Measurements from ENCODE around the gene PDPK1. TPM values are rescaled to one million over a fixed set of nuclear protein-coding genes. Genes with fewer than 3 reads are reported as not detected.
A peak's percentile ranks its signal among the peaks of the same experiment; 100 is the strongest.

PDPK1 gene
- total and polyA plus RNA-seq, 5 experiments from 2014 or later, result 27.1 to 69.7 (median 44.7) TPM

DNA sequence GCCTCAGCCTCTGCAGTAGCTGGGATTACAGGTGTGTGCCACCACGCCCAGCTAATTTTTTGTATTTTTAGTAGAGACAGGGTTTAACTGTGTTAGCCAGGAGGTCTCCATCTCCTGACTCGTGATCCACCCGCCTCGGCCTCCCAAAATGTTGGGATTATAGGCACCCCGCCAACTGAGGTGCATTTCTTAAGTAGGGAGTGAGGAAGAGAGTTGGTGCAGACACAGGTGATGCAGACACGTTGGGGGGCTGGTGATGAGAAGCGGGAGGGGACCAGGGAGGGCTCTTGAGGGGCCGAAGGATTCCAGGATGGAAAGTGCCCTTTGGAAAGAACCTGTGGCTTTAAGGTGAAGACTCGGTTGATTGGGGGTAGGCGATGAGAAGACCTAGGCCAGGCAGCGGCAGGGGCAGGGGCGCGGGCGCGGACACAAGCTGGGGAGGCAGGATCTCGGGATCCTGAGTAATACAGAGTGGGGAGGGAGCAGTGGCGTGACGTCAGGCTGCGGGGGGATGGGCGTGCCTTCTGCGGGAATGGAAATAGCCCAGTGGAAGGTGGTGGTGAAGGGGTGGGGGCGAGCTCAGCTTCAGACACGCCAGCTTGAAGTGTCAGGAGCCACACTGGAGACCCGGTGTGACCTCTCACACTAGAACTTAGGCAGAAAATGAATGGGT lies 26.6 kb upstream of the PDPK1 start:
- Mint-ChIP-seq H3K9me3 (peaks cover 0 to 3% (median 0%) of the 10 kb centered on the region in 9 donors), H3K36me3 (peaks cover 0 to 4% (median 0%) of the 10 kb centered on the region in 3 donors), H3K27ac (peak overlapping the region in 2 of 10 donors; percentile 3 to 50), H3K27me3 (no peaks in the 10 kb centered on the region), H3K4me3 (peak overlapping the region in 2 of 10 donors; percentile 21 to 44), H3K4me1 (peaks cover 20 to 66% (median 31%) of the 10 kb centered on the region in 4 donors)
- DNase-seq (no peak), ATAC-seq (no peak)
- POLR2A ChIA-PET, result interaction anchor here (1.5 to 6.8 kb wide), 2 partner anchors 10 to 23 kb away, joined by 5 to 146 read pairs; partner anchors contain the start of genes CEMP1 and PDPK1

DNA sequence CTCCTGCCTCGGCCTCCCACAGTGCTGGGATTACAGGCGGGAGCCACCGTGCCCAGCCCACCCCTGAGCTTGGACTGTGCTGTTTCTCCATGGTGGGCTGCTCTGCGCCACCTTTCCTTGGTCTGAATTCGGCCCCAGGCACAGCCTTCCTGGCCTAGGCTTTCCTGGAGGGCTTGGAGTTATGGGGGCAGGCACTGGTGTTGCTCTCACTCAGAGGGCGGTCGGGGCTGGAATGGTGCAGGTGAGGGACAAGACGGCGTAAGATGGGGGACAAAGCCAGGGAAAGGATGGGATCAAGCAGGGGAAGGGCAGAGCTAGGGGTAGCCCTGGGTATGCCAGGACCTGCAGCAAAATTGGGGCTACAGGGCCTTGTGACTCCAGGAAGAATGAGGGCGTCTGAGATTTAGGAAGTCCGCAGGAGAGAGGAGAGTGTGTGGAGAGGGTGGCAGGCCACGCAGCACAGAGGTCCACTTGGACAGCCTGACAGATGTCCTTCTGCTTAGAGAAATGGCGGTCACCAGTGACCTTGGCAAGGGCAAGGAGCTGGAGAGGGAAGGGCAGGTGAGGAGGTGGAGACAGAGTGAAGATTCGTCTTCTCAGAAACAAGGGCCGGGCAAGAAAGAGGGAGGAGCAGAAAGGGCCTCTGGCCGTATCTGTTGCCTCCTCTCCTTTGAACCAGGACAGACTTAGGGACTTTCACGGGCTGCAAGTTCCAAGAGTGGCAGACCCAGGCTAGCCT lies 25.7 kb upstream of the PDPK1 start:
- ATAC-seq, result no peak
- Mint-ChIP-seq H3K27ac (peak overlapping the region; percentile 40 to 99 (median 96)), H3K27me3 (no peaks in the 10 kb centered on the region), H3K4me3 (peak overlapping the region in 9 of 10 donors; percentile 44 to 88 (median 84)), H3K9me3 (peaks cover 0 to 3% (median 0%) of the 10 kb centered on the region in 9 donors), H3K4me1 (peaks cover 29 to 70% (median 40%) of the 10 kb centered on the region in 4 donors), H3K36me3 (peaks cover 0 to 13% (median 0%) of the 10 kb centered on the region in 3 donors)
- DNase-seq, result no peak
- POLR2A ChIA-PET, result interaction anchor here (1.1 to 6.8 kb wide), 5 partner anchors 9 to 82 kb away, joined by 4 to 146 read pairs (median 6); partner anchors contain the start of genes CCNF, CEMP1 and PDPK1

DNA sequence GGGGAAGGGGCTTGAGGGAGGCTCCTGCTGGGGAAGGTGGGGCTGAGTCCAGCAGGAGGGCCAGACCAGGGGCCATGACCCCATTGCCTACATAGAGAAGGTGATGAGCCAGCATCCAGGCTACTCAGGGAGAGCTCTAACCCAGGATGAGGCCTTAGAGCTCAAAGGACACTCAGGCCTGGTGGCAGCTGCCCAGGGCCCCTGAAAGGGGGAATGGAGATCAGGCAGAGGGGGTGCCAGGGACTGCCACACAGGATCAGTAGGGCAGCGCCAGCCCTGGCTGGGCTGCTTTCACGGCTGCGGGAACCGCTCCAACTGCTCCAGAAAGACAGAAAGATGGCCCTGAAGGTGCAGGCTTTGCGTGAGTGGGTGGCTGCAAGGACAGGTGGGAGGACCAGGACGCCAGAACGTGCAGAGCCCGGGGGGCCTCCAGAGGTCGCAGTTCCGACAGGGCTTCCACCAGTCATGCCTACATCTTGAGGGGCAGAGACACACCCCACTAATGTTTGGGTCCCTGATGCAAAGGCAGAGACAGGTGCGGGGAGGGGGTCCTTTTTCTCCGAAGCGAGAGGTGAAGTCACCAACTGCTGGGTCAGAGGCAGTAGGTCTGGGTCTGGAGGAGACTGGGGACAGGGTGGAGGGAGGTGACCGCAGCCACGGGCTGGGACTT lies 25.0 kb upstream of the PDPK1 start:
- Mint-ChIP-seq H3K27me3 (no peaks in the 10 kb centered on the region), H3K36me3 (peaks cover 0 to 13% (median 0%) of the 10 kb centered on the region in 3 donors), H3K9me3 (peaks cover 0 to 3% (median 0%) of the 10 kb centered on the region in 9 donors), H3K4me3 (peak overlapping the region; percentile 79 to 91 (median 87)), H3K4me1 (peaks cover 33 to 72% (median 47%) of the 10 kb centered on the region in 4 donors), H3K27ac (peak overlapping the region; percentile 91 to 99 (median 96))
- peak; percentile 33 to 38 for ATAC-seq
- POLR2A ChIA-PET, result interaction anchor here (0.6 to 6.8 kb wide), 13 partner anchors 8 to 542 kb away, joined by 3 to 146 read pairs (median 5); partner anchors contain the start of genes CCNF, CEMP1, E4F1 and PDPK1
- DNase-seq, result peak in 8 of 10 donors; percentile 37 to 81 (median 58)

DNA sequence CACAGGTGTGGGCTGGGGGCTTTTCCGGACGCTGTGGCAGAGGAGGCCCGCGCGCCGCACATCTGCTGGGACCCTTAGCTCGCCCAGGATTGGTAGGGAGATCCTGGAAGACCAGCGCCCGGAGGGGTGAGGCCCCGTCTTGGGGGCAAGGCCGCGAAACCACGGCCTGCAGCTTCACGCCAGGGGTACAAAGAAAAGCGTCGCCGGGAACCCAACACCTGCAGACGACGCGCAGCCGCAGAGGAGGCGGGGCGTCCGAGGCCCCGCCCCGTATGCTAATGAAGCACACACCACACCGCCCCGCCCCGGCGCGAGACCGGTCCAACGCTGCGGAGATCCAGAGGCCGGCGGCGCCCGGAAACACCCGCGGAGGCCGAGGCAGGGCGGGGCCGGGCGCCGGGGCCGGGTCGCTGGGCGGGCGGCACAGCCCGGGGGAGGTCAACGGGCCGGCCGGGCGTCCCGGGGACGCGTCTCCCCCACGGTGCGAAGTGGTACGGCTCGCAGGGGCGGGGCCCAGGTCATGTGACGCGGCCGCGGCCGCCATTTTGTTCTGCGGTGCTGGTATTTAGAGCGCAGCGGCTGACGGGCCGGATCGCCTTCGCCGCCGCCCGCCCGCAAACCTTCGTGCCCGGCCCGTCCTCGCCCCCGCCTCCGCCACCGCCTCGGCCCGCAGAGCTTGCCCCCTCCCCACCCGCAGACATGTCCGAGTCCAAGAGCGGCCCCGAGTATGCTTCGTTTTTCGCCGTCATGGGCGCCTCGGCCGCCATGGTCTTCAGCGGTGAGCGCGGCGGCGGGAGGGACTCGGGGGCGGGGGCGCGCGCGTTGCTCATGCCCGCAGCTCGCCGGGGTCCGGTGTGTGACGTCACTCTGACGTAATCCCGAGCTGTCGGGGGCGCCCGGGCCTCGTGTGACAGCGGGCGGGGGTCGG lies 24.2 kb upstream of the PDPK1 start, which contains the start of gene ATP6V0C:
Gene ATP6V0C, plus strand, starts transcription at position 548 of the 928 bp plus-strand sequence. Its CDS starts 152 bp downstream, at position 700.
- H3K27ac Mint-ChIP-seq, result peak within 1 kb of the TSS; percentile 91 to 99 (median 97)
- H3K4me3 Mint-ChIP-seq, result peak within 1 kb of the TSS; percentile 87 to 96 (median 91)
- no peaks in the 10 kb centered on the region for H3K27me3 Mint-ChIP-seq
- H3K9me3 Mint-ChIP-seq, result peaks cover 0 to 3% (median 0%) of the 10 kb centered on the region in 9 donors
- H3K4me1 Mint-ChIP-seq, result peaks cover 35 to 71% (median 54%) of the 10 kb centered on the region in 4 donors
- ATAC-seq, result peak; percentile 86
- peaks cover 0 to 13% (median 0%) of the 10 kb centered on the region in 3 donors for H3K36me3 Mint-ChIP-seq
- peak; percentile 86 to 99 (median 92) for DNase-seq
- POLR2A ChIA-PET, result interaction anchor here (0.6 to 6.8 kb wide), 15 partner anchors 11 to 725 kb away, joined by 3 to 146 read pairs (median 5); partner anchors contain the start of genes CCNF, CEMP1, E4F1 and PDPK1

DNA sequence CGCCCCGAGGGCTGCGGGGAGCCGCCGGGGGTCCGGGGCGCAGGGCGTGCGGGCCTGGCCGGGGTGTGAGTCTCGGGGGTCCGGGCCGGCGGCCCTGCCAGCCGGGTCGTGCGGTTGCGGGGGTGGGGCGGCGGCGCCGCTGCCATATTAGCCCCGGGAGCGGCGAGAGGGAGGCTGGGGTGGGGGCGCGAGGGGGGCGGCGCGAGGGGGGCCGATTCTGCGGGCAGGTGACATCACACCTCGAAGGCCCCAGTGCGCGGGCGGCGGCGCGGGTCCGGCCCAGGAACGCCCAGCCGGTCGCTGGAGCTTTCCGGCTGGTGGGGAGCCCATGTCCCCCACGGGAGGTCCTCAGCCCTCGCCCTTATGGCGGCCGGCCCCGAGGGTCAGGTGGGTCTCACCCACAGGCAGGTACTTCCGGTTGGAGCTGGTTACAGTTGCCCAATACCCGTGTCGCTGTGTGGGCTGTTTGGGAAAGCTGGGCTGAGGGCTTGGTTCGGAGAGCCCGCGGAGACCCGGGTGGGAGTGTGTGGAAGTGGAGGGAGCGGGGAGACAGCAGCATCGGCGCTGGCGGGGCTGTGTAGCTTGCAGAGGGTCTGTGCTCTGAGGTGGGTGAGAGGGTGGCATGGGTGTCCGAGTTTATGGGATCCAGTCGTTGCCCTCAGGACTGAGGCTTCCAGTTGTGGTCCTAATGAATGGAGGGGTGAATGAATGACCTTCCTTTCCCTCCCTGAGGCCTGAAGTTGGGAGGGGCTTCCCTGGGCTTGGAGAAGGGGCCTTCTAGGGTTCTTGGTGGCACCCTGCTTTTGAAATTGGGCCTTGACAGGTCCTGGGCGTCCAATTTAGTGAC lies 23.3 kb upstream of the PDPK1 start:
- Mint-ChIP-seq H3K27me3 (no peaks in the 10 kb centered on the region), H3K4me3 (peak overlapping the region; percentile 86 to 96 (median 90)), H3K4me1 (peaks cover 40 to 73% (median 62%) of the 10 kb centered on the region in 4 donors), H3K27ac (peak overlapping the region; percentile 91 to 97 (median 96)), H3K9me3 (peaks cover 0 to 3% (median 0%) of the 10 kb centered on the region in 9 donors), H3K36me3 (peaks cover 0 to 14% (median 0%) of the 10 kb centered on the region in 3 donors)
- DNase-seq, result peak in 6 of 10 donors; percentile 24 to 73 (median 42)
- ATAC-seq, result peak; percentile 3 to 5
- POLR2A ChIA-PET, result interaction anchor here (0.6 to 6.8 kb wide), 11 partner anchors 10 to 724 kb away, joined by 3 to 146 read pairs (median 6); partner anchors contain the start of genes CCNF, CEMP1, PDPK1 and PGP

DNA sequence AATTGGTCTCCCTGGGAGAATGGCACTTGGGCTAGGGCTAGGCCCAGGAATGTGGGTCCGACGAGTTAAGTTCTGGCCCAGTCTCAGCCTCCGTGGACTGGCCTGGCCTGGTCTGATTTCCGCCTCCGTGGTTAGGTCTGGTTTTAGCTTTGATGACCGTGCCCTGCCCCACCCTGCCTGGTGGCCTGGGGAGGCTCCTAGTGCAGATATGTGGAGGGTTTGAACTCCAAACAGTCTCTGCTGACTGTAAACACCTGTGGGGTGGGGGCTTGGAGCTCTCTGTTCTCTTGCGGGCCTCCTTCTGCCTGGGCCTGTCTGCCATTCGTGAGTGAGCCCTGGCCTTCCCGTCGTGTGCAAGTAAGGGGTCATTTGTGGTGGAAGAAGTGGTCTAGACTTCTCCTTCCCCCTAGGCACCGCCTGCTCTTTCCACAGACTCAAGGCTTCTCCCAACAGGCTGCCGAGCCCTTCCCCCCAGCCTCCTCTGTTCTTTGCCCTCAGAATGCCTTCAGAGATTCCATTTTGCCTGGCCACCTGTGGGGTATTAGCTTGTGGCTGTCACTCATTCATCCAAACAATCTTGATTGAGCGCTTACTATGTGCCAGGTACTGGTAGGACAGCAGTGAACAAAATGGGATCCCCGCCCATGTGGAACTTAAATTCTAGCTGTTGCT lies 22.5 kb upstream of the PDPK1 start:
- no peaks in the 10 kb centered on the region for H3K27me3 Mint-ChIP-seq
- peaks cover 0 to 19% (median 0%) of the 10 kb centered on the region in 3 donors for H3K36me3 Mint-ChIP-seq
- DNase-seq (no peak), ATAC-seq (no peak)
- peaks cover 44 to 76% (median 65%) of the 10 kb centered on the region in 4 donors for H3K4me1 Mint-ChIP-seq
- H3K4me3 Mint-ChIP-seq, result peak overlapping the region; percentile 86 to 96 (median 90)
- peak overlapping the region; percentile 91 to 97 (median 96) for H3K27ac Mint-ChIP-seq
- POLR2A ChIA-PET, result interaction anchor here (0.6 to 6.8 kb wide), 9 partner anchors 10 to 1834 kb away, joined by 3 to 146 read pairs (median 8); partner anchors contain the start of genes CEMP1, PDPK1, PGP and RPS2
- peaks cover 0 to 3% (median 0%) of the 10 kb centered on the region in 9 donors for H3K9me3 Mint-ChIP-seq

DNA sequence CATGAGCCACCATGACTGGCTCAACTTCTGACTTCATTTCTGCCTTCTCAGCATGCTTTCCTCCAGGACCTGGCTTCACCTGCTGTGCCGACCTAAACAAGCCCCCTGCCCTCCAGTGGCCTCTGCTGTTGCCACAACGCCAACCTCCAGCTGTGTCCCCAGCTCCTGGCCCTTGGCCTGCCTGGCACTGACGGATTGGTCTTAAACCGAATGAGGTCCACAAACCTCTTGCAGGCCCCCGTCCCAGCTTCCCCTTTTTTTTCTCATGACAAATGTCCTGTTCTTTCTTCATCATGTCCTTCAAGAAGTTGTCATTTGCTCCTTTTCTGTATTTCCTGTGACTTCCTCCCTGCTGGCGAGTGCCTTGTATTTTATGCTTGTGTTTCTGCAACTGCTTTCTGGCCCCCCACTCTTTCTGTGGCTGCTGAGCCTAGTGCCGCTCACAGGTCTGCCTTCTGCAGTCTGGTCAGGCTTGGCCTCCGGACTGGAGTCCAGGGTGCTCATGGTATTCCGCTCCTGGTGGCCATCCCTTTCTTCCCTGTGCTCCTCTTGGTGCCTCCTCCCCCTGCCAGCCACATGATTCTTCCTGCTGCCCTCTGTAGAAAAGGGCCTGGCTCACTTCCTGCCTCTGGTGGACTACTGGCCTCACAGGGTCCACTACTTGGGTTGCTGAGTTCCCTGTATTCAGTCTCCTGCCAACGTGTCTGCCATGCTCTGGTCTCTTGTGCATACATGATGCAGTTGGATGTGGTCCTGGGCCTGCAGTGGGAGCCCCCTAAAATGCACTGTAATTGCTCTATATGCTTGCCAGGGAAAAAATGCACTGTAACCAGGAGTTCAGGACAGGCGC lies 21.2 kb upstream of the PDPK1 start:
- Mint-ChIP-seq H3K27me3 (peaks cover 0 to 5% (median 0%) of the 10 kb centered on the region in 5 donors), H3K9me3 (peaks cover 0 to 3% (median 0%) of the 10 kb centered on the region in 9 donors), H3K4me1 (peaks cover 43 to 83% (median 72%) of the 10 kb centered on the region in 4 donors), H3K36me3 (peaks cover 0 to 23% (median 0%) of the 10 kb centered on the region in 3 donors), H3K4me3 (peak overlapping the region; percentile 86 to 96 (median 90)), H3K27ac (peak overlapping the region; percentile 86 to 97 (median 96))
- POLR2A ChIA-PET, result interaction anchor here (0.6 to 6.8 kb wide), 3 partner anchors 17 to 1835 kb away, joined by 3 to 146 read pairs (median 9); partner anchors contain the start of genes CEMP1 and PDPK1
- ATAC-seq (no peak), DNase-seq (no peak)

DNA sequence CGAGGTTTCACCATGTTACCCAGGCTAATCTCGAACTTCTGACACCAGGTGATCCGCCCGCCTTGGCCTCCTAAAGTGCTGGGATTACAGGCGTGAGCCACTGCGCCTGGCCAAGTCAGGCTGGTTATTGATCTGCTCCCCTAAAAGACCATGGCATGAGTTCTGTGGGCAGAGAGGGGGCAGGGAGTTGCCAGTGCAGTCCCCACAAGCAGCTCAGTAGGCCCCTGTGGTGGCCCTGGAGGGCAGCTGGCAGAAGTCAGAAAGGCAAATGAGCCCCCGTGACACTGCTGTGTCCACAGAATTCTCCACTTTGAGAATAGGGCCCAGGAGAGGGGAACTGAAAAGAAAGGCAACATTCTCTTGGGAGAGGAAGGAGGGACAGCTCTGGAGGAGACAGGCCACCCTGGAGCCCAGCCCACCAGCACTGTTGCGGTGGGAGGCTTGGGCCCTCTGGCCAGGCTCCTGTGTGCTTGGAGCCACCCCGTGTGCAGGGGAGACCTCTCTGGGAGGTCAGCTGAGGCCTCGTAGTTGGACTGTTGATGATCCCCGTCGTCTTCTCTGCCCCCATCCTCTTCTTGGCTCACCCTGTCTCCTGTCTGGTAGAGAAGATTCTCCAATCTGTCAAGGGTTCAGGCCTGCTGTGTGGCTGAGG lies 19.7 kb upstream of the PDPK1 start:
- Mint-ChIP-seq H3K27ac (peak overlapping the region; percentile 48 to 97 (median 94)), H3K36me3 (peaks cover 0 to 24% (median 0%) of the 10 kb centered on the region in 3 donors), H3K4me3 (peak overlapping the region in 8 of 10 donors; percentile 12 to 96 (median 68)), H3K9me3 (peaks cover 0 to 3% (median 0%) of the 10 kb centered on the region in 9 donors), H3K27me3 (peaks cover 0 to 5% (median 0%) of the 10 kb centered on the region in 5 donors), H3K4me1 (peaks cover 36 to 70% (median 65%) of the 10 kb centered on the region in 4 donors)
- no peak for ATAC-seq
- DNase-seq, result no peak
- POLR2A ChIA-PET, result interaction anchor here (1.2 to 4.1 kb wide), 2 partner anchors 14 to 302 kb away, joined by 3 to 98 read pairs; partner anchors contain the start of gene CEMP1

Data from naive thymus-derived CD8-positive, alpha-beta T cell (primary cell).